ENCODE results near the gene GRK3. TPM values are rescaled to one million over a fixed set of nuclear protein-coding genes. Genes with fewer than 3 reads are reported as not detected.

GRK3 gene
- total RNA-seq, 1 donor from 2014 or later = 1.1 TPM

GRCh38 chr22:25754527-25755202 is 190.2 kb downstream of the GRK3 start:
- TF ChIP-seq CTCF (IDR thresholded peaks at IDR 0.05) = no peak
- Mint-ChIP-seq H3K9me3 (ENCODE audit: unreplicated experiment) (no peaks in the 10 kb centered on the region), H3K36me3 (ENCODE audit: unreplicated experiment) (no peaks in the 10 kb centered on the region), H3K27me3 (ENCODE audit: unreplicated experiment) (no peaks in the 10 kb centered on the region), H3K4me3 (ENCODE audit: unreplicated experiment) (no peak overlapping the region), H3K4me1 (ENCODE audit: unreplicated experiment) (peaks cover 4% of the 10 kb centered on the region), H3K27ac (ENCODE audit: unreplicated experiment) (no peak overlapping the region)
- DNase-seq (ENCODE audit: extremely low spot score, unreplicated experiment) = no peak

- H3K9me3 Mint-ChIP-seq (ENCODE audit: unreplicated experiment) = no peaks in the 10 kb centered on the region
- no peak overlapping the region for H3K4me3 Mint-ChIP-seq (ENCODE audit: unreplicated experiment)
- DNase-seq (ENCODE audit: extremely low spot score, unreplicated experiment) = no peak
- peaks cover 16% of the 10 kb centered on the region for H3K4me1 Mint-ChIP-seq (ENCODE audit: unreplicated experiment)
- no peak overlapping the region for H3K27ac Mint-ChIP-seq (ENCODE audit: unreplicated experiment)
- no peaks in the 10 kb centered on the region for H3K27me3 Mint-ChIP-seq (ENCODE audit: unreplicated experiment)
- no peaks in the 10 kb centered on the region for H3K36me3 Mint-ChIP-seq (ENCODE audit: unreplicated experiment)
- TF ChIP-seq CTCF (IDR thresholded peaks at IDR 0.05) = no peak
These were observed 193.2 kb downstream of the GRK3 start for GRCh38 chr22:25757686-25758085.

- no peaks in the 10 kb centered on the region for H3K9me3 Mint-ChIP-seq (ENCODE audit: unreplicated experiment)
- H3K27me3 Mint-ChIP-seq (ENCODE audit: unreplicated experiment) = no peaks in the 10 kb centered on the region
- H3K27ac Mint-ChIP-seq (ENCODE audit: unreplicated experiment) = no peak overlapping the region
- H3K4me3 Mint-ChIP-seq (ENCODE audit: unreplicated experiment) = no peak overlapping the region
- DNase-seq (ENCODE audit: extremely low spot score, unreplicated experiment) = no peak
- no peaks in the 10 kb centered on the region for H3K36me3 Mint-ChIP-seq (ENCODE audit: unreplicated experiment)
- H3K4me1 Mint-ChIP-seq (ENCODE audit: unreplicated experiment) = peaks cover 16% of the 10 kb centered on the region
- no peak for TF ChIP-seq CTCF (IDR thresholded peaks at IDR 0.05)
These were observed 193.8 kb downstream of the GRK3 start for GRCh38 chr22:25758316-25758715.

GRCh38 chr22:25759825-25760231 is 195.4 kb downstream of the GRK3 start:
- no peaks in the 10 kb centered on the region for H3K9me3 Mint-ChIP-seq (ENCODE audit: unreplicated experiment)
- TF ChIP-seq CTCF (IDR thresholded peaks at IDR 0.05) = no peak
- no peaks in the 10 kb centered on the region for H3K27me3 Mint-ChIP-seq (ENCODE audit: unreplicated experiment)
- H3K4me3 Mint-ChIP-seq (ENCODE audit: unreplicated experiment) = no peak overlapping the region
- H3K36me3 Mint-ChIP-seq (ENCODE audit: unreplicated experiment) = no peaks in the 10 kb centered on the region
- no peak for DNase-seq (ENCODE audit: extremely low spot score, unreplicated experiment)
- H3K27ac Mint-ChIP-seq (ENCODE audit: unreplicated experiment) = peak overlapping the region; percentile 44
- H3K4me1 Mint-ChIP-seq (ENCODE audit: unreplicated experiment) = peaks cover 16% of the 10 kb centered on the region

- no peak for DNase-seq (ENCODE audit: extremely low spot score, unreplicated experiment)
- H3K27ac Mint-ChIP-seq (ENCODE audit: unreplicated experiment) = peak overlapping the region; percentile 41
- no peaks in the 10 kb centered on the region for H3K9me3 Mint-ChIP-seq (ENCODE audit: unreplicated experiment)
- no peaks in the 10 kb centered on the region for H3K27me3 Mint-ChIP-seq (ENCODE audit: unreplicated experiment)
- no peak for TF ChIP-seq CTCF (IDR thresholded peaks at IDR 0.05)
- H3K4me3 Mint-ChIP-seq (ENCODE audit: unreplicated experiment) = no peak overlapping the region
- H3K36me3 Mint-ChIP-seq (ENCODE audit: unreplicated experiment) = no peaks in the 10 kb centered on the region
- peaks cover 16% of the 10 kb centered on the region for H3K4me1 Mint-ChIP-seq (ENCODE audit: unreplicated experiment)
These were observed 195.8 kb downstream of the GRK3 start for GRCh38 chr22:25760294-25760693.

Measured in osteocyte (in vitro differentiated cells).